Common myeloid progenitor, CD34-positive (primary cell): ENCODE data around the gene BMPER.

ENCODE experiments used
- CTCF ChIA-PET: fragments of 350-600 bp; sonication (Branson Sonifier 250); formaldehyde crosslinking; loops from one replicate; lab custom pipeline; 2021; ENCODE audit warnings: antibody characterized with exemption; lab: Charles Lee
- POLR2A ChIA-PET: fragments of 350-600 bp; sonication (Branson Sonifier 250); formaldehyde crosslinking; loops from one replicate; lab custom pipeline; 2021; ENCODE audit warnings: antibody characterized with exemption; lab: Charles Lee
- DNase-seq, 3 donors: peaks; one replicate each; pipeline versions ENCODE4 v3.0.0 to v3.0.0-alpha.2; 2013
- H3K27ac ChIP-seq, 2 experiments: 1 replicate in 1 of 2; 2 replicates in 1 of 2; pipeline ENCODE4 v1.7.0; 2013; ENCODE audit warnings: inconsistent platforms in 2 of 2, low read length in 2 of 2, mild to moderate bottlenecking in 2 of 2, low read depth in 1 of 2, moderate library complexity in 1 of 2; ENCODE audit not compliant: severe bottlenecking in 2 of 2, insufficient read depth in 1 of 2, poor library complexity in 1 of 2
- H3K27me3 ChIP-seq, 5 experiments: replicated peaks in 2 of 5; 1 replicate in 3 of 5; 2 replicates in 2 of 5; pipeline versions ENCODE4 v1.6.1 to v1.7.0; 2013; ENCODE audit warnings: low read length in 4 of 5, mild to moderate bottlenecking in 2 of 5, moderate library complexity in 2 of 5, inconsistent platforms in 1 of 5; ENCODE audit not compliant: insufficient read depth in 5 of 5, control insufficient read depth in 4 of 5
- H3K36me3 ChIP-seq, 4 experiments: 1 replicate in 2 of 4; 2 replicates in 2 of 4; pipeline versions ENCODE4 v1.6.1 to v1.7.0; 2013; ENCODE audit warnings: low read length in 3 of 4, control low read depth in 1 of 4, mild to moderate bottlenecking in 1 of 4; ENCODE audit not compliant: control insufficient read depth in 4 of 4, insufficient read depth in 4 of 4
- H3K4me1 ChIP-seq, 4 experiments: 1 replicate in 3 of 4; 2 replicates in 1 of 4; pipeline versions ENCODE4 v1.6.1 to v1.7.1; 2013; ENCODE audit warnings: low read length in 3 of 4, mild to moderate bottlenecking in 3 of 4, control low read depth in 1 of 4, inconsistent platforms in 1 of 4, moderate library complexity in 1 of 4; ENCODE audit not compliant: control insufficient read depth in 4 of 4, insufficient read depth in 4 of 4; ENCODE audit errors: control extremely low read depth in 1 of 4
- H3K4me3 ChIP-seq, 7 experiments: 1 replicate in 4 of 7; 2 replicates in 3 of 7; pipeline versions ENCODE4 v1.5.1 to v1.7.0; 2013; ENCODE audit warnings: mild to moderate bottlenecking in 7 of 7, low read length in 6 of 7, moderate library complexity in 6 of 7, inconsistent platforms in 2 of 7, low read depth in 2 of 7, control low read depth in 1 of 7; ENCODE audit not compliant: insufficient read depth in 4 of 7, control insufficient read depth in 1 of 7; ENCODE audit errors: extremely low read depth in 1 of 7
- H3K9me3 ChIP-seq, 5 experiments: 1 replicate in 4 of 5; 2 replicates in 1 of 5; pipeline versions ENCODE4 v1.6.1 to v1.7.1; 2013; ENCODE audit warnings: low read length in 4 of 5, mild to moderate bottlenecking in 2 of 5, inconsistent platforms in 1 of 5, low read depth in 1 of 5, moderate library complexity in 1 of 5; ENCODE audit not compliant: control insufficient read depth in 4 of 5, insufficient read depth in 2 of 5; ENCODE audit errors: control extremely low read depth in 1 of 5
- WGBS: methylation state at CpG from one replicate; pipeline ENCODE4 v1.1.5; 2013; ENCODE audit not compliant: insufficient coverage; 5-methylcytosine and 5-hydroxymethylcytosine counted together

Gene BMPER

DNA sequence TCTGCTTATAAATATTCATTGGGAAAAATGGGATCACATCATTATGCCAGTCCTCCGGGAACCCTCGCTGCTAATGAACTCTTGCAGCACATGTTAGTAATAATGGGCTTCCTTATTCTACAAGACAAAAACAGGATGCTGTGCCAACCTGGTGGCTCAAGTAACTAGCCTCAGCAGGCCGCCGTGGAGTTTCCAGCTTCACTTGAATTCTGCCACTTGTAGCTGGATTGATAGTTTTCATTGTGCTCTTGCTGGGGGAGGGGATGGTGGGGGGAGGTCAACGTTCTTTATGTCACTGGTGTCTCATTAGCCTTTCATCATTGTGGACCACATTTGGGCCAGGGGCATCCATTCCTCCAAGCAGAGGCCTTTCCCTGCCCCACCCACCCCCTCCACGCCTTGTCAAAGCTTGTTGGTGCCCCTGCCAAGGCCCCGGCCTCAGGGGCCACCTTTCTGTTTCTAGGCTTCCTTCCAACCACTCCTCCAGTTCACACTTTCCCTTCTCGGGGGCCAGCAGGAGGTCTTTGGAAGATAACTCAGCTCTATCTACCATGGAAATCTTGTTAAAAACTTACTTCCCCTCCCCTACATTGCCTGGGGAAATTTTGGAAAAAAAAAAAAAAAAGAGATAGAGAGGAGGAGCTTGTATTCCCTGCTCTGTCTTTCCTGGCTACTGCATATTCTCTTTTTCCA lies 153.9 kb downstream of the BMPER start:
- ChIA-PET POLR2A (no interaction called here), CTCF (no interaction called here)
- DNase-seq: no peak
- H3K27ac ChIP-seq: no peak overlapping the region
- H3K4me3 ChIP-seq: no peak overlapping the region
- no peaks in the 10 kb centered on the region for H3K27me3 ChIP-seq
- no peaks in the 10 kb centered on the region for H3K36me3 ChIP-seq
- 63% methylated on average over 3 of the region's 8 CpGs for WGBS
- H3K4me1 ChIP-seq: no peaks in the 10 kb centered on the region
- peaks cover 0 to 2% (median 0%) of the 10 kb centered on the region in 5 experiments for H3K9me3 ChIP-seq

DNA sequence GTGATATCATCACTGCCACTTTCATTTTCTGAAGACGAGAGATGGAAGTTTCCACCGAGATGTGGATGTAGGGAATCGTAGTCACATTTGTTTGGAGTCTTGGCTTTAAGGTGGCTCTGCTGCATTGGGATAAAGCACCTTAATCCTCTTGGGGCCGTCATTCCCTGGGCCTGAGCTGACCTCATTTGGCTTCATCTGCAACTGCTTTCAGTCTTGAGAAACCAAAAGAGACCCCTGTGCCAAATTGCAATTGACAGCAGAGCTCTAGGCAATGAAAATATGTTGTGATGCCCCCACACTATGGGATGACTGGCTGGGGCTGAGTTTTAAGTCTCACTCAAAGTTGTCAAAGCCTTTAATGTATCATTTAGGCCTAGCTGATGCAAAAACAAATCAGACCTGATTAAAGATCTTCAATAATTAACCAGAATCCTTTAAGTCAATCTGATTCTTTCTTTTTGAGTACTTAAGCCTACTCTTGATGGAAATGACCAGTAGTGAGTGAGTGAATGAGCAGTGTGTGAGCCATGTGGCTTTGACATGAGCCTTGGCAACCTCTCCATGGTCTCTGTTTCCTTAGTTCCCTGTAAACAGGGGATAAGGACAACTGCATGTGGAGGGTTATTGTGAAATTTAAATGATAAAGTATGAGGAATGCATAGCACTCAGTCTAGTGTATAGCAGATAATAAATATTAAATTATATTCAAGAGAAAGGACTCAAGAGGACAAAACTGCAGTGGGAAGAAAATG lies 155.0 kb downstream of the BMPER start:
- Histone ChIP-seq H3K27me3 (no peaks in the 10 kb centered on the region), H3K9me3 (peaks cover 0 to 2% (median 0%) of the 10 kb centered on the region in 5 experiments), H3K27ac (no peak overlapping the region), H3K36me3 (no peaks in the 10 kb centered on the region), H3K4me1 (no peaks in the 10 kb centered on the region), H3K4me3 (no peak overlapping the region)
- ChIA-PET POLR2A (no interaction called here), CTCF (no interaction called here)
- DNase-seq: no peak
- WGBS: 100% methylated on average over 3 of the region's 4 CpGs

DNA sequence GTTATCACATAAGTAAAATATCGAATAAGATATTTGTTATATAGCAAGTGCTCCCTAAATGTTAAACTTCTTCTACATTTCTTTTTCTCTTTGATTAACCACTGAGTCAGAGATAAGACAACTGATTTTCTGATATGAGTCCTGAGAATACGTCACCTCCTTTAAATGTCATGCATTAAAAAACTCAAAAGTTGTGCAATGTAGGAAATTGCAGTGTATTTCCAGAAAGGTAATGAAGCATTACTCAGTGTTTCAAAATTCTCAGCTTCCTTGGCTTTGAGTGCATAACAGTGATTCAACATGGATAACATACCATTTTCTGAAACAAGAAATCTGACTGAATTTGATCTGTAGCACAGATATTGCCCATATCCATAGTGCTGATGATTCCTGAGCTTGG lies 155.8 kb downstream of the BMPER start:
- H3K36me3 ChIP-seq: no peaks in the 10 kb centered on the region
- H3K4me1 ChIP-seq: no peaks in the 10 kb centered on the region
- no peak overlapping the region for H3K4me3 ChIP-seq
- no peak overlapping the region for H3K27ac ChIP-seq
- no CpG with 5 or more reads among the region's 2 CpGs for WGBS
- peaks cover 0 to 2% (median 0%) of the 10 kb centered on the region in 5 experiments for H3K27me3 ChIP-seq
- peaks cover 0 to 2% (median 0%) of the 10 kb centered on the region in 5 experiments for H3K9me3 ChIP-seq
- ChIA-PET POLR2A (no interaction called here), CTCF (no interaction called here)
- DNase-seq: no peak

DNA sequence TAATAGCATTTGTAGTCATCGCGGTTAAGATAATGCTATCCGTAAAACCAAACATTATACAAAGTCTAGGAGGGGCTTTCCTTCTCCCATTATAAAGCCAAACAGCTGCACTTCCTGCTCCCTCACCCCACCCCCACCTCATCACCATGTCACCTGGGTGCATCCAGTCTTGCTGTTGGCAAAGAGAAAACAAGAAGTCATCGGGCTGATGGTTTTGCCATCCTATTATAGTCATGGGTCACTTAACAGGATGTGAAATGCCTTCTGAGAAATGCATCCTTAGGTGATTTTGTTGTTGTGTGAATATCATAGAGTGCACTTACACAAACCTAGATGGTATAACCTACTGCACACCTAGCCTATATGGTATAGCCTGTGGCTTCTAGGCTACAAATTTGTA lies 157.0 kb downstream of the BMPER start:
- Histone ChIP-seq H3K4me1 (no peaks in the 10 kb centered on the region), H3K36me3 (no peaks in the 10 kb centered on the region), H3K4me3 (no peak overlapping the region), H3K27ac (no peak overlapping the region), H3K9me3 (peaks cover 0 to 2% (median 0%) of the 10 kb centered on the region in 5 experiments), H3K27me3 (peaks cover 0 to 2% (median 0%) of the 10 kb centered on the region in 5 experiments)
- POLR2A ChIA-PET: no interaction called here
- CTCF ChIA-PET: no interaction called here
- no peak for DNase-seq
- WGBS: no CpG with 5 or more reads among the region's 4 CpGs

DNA sequence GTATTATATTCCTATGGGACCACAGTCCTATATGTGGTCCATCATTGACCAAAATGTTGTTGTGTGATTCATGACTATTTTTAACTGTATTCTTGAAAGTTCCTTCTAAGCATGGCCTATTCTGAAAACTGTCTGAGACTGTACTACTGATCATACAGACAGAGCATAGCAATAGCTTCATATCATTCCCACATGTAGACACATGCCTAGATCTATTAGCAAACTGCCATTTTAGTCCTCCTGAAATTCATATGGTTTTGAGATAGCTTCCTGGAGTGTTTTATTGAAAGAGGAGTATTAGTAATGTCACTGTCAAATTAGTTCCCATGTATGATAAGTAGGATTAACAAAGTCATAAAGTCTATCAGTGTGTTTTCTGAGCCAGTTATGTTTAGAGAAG lies 157.5 kb downstream of the BMPER start:
- POLR2A ChIA-PET: no interaction called here
- no peak for DNase-seq
- no peaks in the 10 kb centered on the region for H3K4me1 ChIP-seq
- no peak overlapping the region for H3K4me3 ChIP-seq
- H3K27ac ChIP-seq: no peak overlapping the region
- H3K27me3 ChIP-seq: peaks cover 0 to 2% (median 0%) of the 10 kb centered on the region in 5 experiments
- H3K9me3 ChIP-seq: peaks cover 0 to 2% (median 0%) of the 10 kb centered on the region in 5 experiments
- H3K36me3 ChIP-seq: no peaks in the 10 kb centered on the region
- CTCF ChIA-PET: no interaction called here

DNA sequence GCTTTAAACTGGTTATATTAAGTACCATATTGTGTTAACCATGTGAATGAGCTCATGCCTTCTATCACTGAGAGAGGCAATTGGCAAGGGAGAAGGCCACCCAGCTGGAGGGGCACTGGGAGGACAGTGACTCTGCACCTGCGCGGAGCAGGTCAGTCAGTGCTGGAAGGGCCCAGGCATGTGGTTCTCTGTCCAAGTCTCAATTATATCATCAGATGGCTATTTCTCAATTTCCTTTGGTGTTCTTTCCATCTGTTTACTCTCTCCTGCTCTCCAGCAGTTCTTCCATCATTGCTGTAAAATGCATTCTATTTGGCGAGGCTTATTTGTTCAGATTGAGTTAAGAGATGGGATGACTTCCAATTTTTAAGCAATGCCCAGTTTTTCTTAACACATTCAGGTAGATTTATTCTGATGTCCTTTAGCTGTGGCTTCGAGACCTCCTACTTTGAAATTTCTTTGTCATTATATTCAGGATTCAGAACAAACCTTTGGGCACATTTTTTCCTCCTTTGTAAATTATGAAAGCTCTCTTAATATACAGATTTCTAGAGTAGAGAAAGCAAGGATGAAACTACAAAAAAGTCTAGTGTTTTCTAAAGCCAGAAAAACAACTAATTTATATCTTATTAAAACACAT lies 159.3 kb downstream of the BMPER start:
- H3K27ac ChIP-seq: no peak overlapping the region
- no peaks in the 10 kb centered on the region for H3K36me3 ChIP-seq
- H3K4me1 ChIP-seq: no peaks in the 10 kb centered on the region
- H3K4me3 ChIP-seq: no peak overlapping the region
- H3K9me3 ChIP-seq: peaks cover 0 to 2% (median 0%) of the 10 kb centered on the region in 5 experiments
- ChIA-PET POLR2A (no interaction called here), CTCF (no interaction called here)
- DNase-seq: no peak
- WGBS: 100% methylated on average over 2 of the region's 4 CpGs
- H3K27me3 ChIP-seq: peaks cover 0 to 2% (median 0%) of the 10 kb centered on the region in 5 experiments

DNA sequence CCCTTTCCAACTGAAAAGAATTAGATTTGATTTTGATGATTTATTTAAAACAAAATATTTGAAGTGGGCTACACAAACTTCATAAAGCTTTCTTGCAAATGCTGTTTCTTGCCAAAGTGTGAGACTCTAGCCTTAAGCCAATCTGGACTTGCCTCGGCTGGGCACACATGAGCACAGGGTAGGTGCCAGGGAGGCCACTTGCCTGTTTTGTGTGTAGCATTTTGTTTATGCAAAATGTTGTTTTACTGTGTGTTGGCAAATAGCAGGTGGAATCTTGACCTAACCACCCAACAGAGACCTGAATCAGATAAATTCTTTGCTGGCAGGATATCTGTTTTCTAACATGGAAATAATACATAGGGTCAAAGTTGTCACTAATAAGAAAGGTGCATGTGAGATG lies 161.1 kb downstream of the BMPER start:
- H3K9me3 ChIP-seq: no peaks in the 10 kb centered on the region
- no peaks in the 10 kb centered on the region for H3K4me1 ChIP-seq
- H3K4me3 ChIP-seq: no peak overlapping the region
- no peak overlapping the region for H3K27ac ChIP-seq
- 88% methylated on average over 1 of the region's 1 CpG for WGBS
- H3K36me3 ChIP-seq: no peaks in the 10 kb centered on the region
- CTCF ChIA-PET: no interaction called here
- peaks cover 0 to 2% (median 0%) of the 10 kb centered on the region in 5 experiments for H3K27me3 ChIP-seq
- POLR2A ChIA-PET: no interaction called here
- DNase-seq: no peak
